Dendritic cell treated with granulocyte-macrophage colony-stimulating factor and Interleukin-4, amounts not matched to agents 40 ng/mL and 50 ng/mL, for 4 days (primary cell): ENCODE results near the gene REG1B.

Experiments used
- H3K27ac Mint-ChIP-seq: one replicate; pipeline ENCODE4 v1.8.0; 2022; ENCODE audit warnings: mild to moderate bottlenecking, mixed read lengths
- H3K27me3 Mint-ChIP-seq: one replicate; pipeline ENCODE4 v1.8.0; 2022; ENCODE audit warnings: mild to moderate bottlenecking, mixed read lengths
- H3K36me3 Mint-ChIP-seq: one replicate; pipeline ENCODE4 v1.8.0; 2022; ENCODE audit warnings: low read depth, mixed read lengths
- H3K4me1 Mint-ChIP-seq: one replicate; pipeline ENCODE4 v1.8.0; 2022; ENCODE audit warnings: low read depth, mixed read lengths
- H3K4me3 Mint-ChIP-seq: one replicate; pipeline ENCODE4 v1.8.0; 2022; ENCODE audit warnings: mild to moderate bottlenecking, moderate library complexity, mixed read lengths
- H3K9me3 Mint-ChIP-seq: one replicate; pipeline ENCODE4 v1.8.0; 2022; ENCODE audit warnings: mixed read lengths
- intact Hi-C: fragments of 100-400 bp; cut with micrococcal nuclease; formaldehyde crosslinking; loops from one replicate; pipeline ENCODE4 v1.15.0; 2022

The REG1B gene, protein sequence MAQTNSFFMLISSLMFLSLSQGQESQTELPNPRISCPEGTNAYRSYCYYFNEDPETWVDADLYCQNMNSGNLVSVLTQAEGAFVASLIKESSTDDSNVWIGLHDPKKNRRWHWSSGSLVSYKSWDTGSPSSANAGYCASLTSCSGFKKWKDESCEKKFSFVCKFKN

DNA sequence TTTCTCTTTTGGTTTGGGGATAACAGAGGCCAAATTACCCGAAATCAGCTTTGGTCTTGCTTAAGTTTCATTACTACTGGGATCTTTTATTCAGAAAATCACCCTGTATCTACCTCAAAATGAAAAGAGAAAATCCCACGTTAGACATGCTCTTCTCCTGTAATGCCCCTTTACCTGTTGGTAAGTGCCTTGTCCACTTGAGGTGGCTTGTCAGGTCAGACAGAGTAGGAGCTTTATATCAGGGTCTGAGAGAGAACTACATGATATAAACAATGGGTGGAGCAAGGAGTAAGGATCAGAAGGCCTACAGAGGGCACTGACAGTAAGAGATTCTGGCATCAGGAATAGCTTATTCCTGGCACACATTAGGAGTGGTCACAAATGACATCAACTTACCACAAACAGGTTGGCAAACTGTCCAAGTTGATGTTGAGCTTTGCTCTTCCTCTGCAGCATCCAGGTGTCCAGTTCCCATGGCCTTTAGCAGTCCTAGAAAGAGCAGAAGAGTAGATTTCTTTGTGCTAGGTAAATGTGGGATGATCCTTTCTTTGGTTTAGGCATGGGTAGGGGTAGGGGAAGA lies at the start of gene REG1B:
Gene REG1B, minus strand, starts transcription at position 209 of the 580 bp plus-strand sequence. CDS start 381 bp downstream, outside the sequence.
- Mint-ChIP-seq H3K27me3 (no peaks in the 10 kb centered on the region), H3K4me1 (no peaks in the 10 kb centered on the region), H3K27ac (no peak within 1 kb of the TSS), H3K4me3 (no peak within 1 kb of the TSS), H3K9me3 (peaks cover 19% of the 10 kb centered on the region), H3K36me3 (no peaks in the 10 kb centered on the region)
- intact Hi-C loops: no loop called here

DNA sequence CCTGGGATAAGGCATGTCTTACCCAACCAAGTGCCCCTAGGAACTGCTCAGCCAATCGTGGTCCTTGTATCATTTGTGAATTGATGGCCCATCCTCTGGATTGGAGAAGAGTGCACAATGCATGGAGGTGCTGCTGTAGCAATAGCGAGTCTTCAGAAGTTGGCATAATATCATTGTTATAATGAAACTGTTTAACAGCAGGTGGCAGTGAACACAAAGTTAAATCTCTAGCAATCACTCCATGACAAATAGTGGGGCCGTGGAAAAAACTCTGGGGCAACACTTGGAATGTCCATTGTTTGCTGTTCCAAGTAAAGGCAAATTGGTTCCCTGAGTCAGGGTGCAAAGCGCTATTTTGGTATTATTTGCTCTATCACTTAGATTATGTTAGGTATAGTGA lies 43.9 kb upstream of the REG1B start:
- Mint-ChIP-seq H3K4me3 (no peak overlapping the region), H3K36me3 (no peaks in the 10 kb centered on the region), H3K4me1 (no peaks in the 10 kb centered on the region), H3K27ac (no peak overlapping the region), H3K27me3 (no peaks in the 10 kb centered on the region), H3K9me3 (no peaks in the 10 kb centered on the region)
- intact Hi-C loops: no loop called here

DNA sequence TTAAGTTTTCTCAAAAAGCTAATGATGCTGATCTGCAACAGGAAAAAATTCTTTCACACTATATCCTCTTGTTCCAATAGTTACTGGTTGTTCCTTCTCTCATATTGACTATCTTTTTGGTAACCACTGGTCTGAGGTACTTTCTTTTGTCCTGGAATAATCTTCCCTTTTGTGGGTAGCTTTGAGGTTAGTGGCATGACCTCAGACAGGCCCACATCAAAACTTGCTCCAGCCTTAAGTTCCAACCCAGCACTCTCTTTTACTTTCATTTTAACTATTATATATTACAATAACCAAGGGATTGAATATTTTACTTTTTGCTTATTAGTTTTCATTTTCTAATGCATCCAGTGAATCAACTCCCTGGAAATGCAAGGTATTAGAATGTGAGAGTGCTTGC lies 42.0 kb upstream of the REG1B start:
- H3K36me3 Mint-ChIP-seq: no peaks in the 10 kb centered on the region
- intact Hi-C loops: no loop called here

DNA sequence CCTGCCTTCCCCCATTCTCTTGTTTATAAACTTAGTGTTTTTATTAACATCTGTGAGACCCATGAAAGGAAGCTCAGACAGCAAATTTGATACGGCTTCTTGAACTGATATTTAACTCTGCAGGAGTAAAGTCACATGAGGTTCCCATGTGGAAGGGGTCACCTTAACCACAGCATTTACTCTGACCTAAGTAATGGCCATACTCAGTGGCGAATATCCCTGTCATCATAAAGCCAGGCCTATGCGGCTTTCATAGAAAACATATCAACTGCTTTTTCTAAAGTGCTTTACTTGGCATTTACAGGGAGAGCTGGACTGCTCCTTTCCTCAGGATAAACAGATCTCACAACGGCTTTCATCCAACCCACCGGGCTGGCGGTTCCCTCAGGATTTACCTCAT lies 41.5 kb upstream of the REG1B start:
- H3K27ac Mint-ChIP-seq: no peak overlapping the region

More for the DNA sequence above, 42.0 kb upstream of the REG1B start:
- Mint-ChIP-seq H3K4me3 (no peak overlapping the region), H3K4me1 (no peaks in the 10 kb centered on the region), H3K27ac (no peak overlapping the region), H3K27me3 (no peaks in the 10 kb centered on the region), H3K9me3 (no peaks in the 10 kb centered on the region)

DNA sequence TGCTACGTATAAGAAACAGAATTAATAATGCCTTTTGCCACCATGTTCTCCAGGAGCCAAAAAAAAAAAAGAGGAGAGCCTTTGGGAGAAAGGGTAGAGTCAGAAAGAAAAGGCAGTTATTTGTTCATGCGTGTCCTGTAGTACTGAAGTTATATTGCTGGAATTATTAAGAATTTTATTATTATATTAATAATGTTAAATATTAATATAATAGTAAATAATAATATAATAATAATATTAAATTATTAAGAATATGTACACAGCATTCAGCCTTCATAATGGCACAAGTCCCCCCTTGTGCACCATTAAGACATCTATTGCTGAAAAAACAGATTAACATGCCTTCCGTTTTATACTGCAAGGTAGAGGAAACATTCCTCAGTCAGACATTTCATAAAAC lies 40.6 kb upstream of the REG1B start:
- Mint-ChIP-seq H3K9me3 (no peaks in the 10 kb centered on the region), H3K36me3 (no peaks in the 10 kb centered on the region), H3K27ac (no peak overlapping the region), H3K4me3 (no peak overlapping the region), H3K4me1 (no peaks in the 10 kb centered on the region), H3K27me3 (no peaks in the 10 kb centered on the region)
- intact Hi-C loops: no loop called here

More for the DNA sequence above, 41.5 kb upstream of the REG1B start:
- Mint-ChIP-seq H3K27me3 (no peaks in the 10 kb centered on the region), H3K9me3 (no peaks in the 10 kb centered on the region), H3K4me1 (no peaks in the 10 kb centered on the region), H3K36me3 (no peaks in the 10 kb centered on the region), H3K4me3 (no peak overlapping the region)
- intact Hi-C loops: no loop called here

DNA sequence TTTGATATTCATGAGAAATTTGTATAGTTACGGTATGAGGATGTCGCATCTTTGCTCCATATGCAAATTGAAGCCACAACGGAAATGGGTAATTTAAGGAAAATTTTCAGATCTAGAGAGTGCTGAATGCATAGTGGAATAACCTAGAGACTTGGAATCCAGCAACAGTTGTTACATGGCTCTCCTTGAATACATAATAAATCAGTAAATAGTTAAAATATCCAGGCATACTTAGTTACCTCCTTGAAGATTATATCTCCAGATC lies 37.9 kb upstream of the REG1B start:
- no peaks in the 10 kb centered on the region for H3K9me3 Mint-ChIP-seq
- no peaks in the 10 kb centered on the region for H3K36me3 Mint-ChIP-seq
- H3K27me3 Mint-ChIP-seq: no peaks in the 10 kb centered on the region
- no peaks in the 10 kb centered on the region for H3K4me1 Mint-ChIP-seq
- no peak overlapping the region for H3K4me3 Mint-ChIP-seq
- no peak overlapping the region for H3K27ac Mint-ChIP-seq
- intact Hi-C loops: no loop called here

DNA sequence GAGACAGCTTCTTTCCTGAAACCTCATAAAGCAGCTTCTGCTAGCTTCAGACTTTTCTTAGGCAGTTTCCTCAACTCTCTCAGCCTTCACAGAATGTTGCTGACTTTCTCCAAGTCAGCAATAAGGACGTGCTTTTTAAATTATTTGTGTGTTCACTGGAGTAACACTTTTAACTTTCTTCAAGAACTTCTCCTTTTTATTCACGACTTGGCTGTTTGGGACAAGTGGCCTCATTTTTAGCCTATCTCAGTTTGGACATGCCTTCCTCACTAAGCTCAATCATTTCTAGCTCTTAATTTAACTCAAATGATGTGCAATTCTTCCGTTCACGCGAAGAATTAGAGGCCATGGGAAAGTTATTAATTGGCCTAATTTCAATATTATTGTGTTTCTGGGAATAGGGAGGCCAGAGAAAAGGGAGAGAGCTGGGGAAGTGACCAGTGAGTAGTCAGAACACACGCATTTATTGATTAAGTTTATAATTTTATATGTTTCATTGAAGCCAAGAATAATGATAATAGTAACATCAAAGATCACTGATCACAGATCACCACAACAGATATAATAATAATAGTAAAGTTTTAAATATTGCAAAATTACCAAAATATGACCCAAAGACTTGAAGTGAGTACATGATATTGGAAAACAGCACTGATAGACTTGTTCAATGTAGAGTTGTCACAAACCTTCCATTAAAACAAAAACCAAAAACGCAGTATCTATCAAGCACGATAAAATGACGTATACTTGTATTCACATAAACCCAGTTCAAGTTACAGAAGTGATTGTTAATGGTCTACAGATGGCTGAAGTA lies 37.3 kb upstream of the REG1B start:
- Mint-ChIP-seq H3K9me3 (no peaks in the 10 kb centered on the region), H3K4me1 (no peaks in the 10 kb centered on the region), H3K36me3 (no peaks in the 10 kb centered on the region), H3K27me3 (no peaks in the 10 kb centered on the region), H3K4me3 (no peak overlapping the region), H3K27ac (no peak overlapping the region)
- intact Hi-C loops: no loop called here

DNA sequence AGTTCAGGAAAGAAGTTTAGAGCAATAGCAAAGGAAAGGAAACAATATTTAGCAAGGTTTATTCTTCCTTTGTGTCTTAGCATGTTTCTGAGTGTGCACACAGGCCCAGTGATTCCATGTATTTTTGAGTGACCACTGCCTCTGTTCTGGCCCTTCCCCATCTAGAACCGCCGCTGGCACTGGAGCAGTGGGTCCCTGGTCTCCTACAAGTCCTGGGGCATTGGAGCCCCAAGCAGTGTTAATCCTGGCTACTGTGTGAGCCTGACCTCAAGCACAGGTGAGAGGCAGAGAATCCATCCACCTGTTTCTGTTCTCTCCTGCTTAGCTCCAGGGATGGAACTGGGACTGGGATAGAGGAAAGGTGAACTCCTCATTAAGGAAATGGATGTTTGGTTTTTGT lies 34.9 kb upstream of the REG1B start:
- intact Hi-C loops: no loop called here
- H3K4me3 Mint-ChIP-seq: no peak overlapping the region
- H3K9me3 Mint-ChIP-seq: no peaks in the 10 kb centered on the region
- no peaks in the 10 kb centered on the region for H3K36me3 Mint-ChIP-seq
- no peaks in the 10 kb centered on the region for H3K4me1 Mint-ChIP-seq
- H3K27me3 Mint-ChIP-seq: no peaks in the 10 kb centered on the region
- H3K27ac Mint-ChIP-seq: no peak overlapping the region

DNA sequence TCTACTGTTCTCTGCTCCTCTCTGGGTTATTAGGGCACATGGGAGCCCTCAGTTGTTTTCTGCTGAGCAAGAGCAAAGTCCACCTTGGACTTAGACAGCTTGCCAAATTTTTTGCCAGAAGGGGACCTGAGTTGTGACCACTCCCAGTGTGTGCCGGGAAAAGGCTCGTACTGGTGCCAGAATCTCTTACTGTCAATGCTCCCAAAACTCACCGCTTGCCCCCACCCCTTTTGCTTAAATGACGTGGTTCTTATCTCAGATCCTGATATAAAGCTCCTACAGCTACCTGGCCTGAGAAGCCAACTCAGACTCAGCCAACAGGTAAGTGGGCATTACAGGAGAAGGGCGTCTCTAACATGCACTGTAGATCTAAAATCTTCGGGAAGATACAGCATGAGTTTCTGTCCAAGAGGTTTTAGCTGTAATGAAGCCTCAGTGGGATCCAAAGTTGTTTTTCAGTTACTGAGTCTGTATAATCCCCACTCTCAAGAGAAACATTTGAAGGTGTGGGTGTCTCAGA lies 32.5 kb upstream of the REG1B start, which contains the start of gene REG1A:
Gene REG1A, plus strand, starts transcription at position 295 of the 520 bp plus-strand sequence. CDS start 374 bp downstream, outside the sequence.
- intact Hi-C loops: no loop called here
- no peaks in the 10 kb centered on the region for H3K9me3 Mint-ChIP-seq
- no peak within 1 kb of the TSS for H3K4me3 Mint-ChIP-seq
- H3K36me3 Mint-ChIP-seq: no peaks in the 10 kb centered on the region
- H3K27ac Mint-ChIP-seq: no peak within 1 kb of the TSS
- H3K27me3 Mint-ChIP-seq: no peaks in the 10 kb centered on the region
- H3K4me1 Mint-ChIP-seq: no peaks in the 10 kb centered on the region

DNA sequence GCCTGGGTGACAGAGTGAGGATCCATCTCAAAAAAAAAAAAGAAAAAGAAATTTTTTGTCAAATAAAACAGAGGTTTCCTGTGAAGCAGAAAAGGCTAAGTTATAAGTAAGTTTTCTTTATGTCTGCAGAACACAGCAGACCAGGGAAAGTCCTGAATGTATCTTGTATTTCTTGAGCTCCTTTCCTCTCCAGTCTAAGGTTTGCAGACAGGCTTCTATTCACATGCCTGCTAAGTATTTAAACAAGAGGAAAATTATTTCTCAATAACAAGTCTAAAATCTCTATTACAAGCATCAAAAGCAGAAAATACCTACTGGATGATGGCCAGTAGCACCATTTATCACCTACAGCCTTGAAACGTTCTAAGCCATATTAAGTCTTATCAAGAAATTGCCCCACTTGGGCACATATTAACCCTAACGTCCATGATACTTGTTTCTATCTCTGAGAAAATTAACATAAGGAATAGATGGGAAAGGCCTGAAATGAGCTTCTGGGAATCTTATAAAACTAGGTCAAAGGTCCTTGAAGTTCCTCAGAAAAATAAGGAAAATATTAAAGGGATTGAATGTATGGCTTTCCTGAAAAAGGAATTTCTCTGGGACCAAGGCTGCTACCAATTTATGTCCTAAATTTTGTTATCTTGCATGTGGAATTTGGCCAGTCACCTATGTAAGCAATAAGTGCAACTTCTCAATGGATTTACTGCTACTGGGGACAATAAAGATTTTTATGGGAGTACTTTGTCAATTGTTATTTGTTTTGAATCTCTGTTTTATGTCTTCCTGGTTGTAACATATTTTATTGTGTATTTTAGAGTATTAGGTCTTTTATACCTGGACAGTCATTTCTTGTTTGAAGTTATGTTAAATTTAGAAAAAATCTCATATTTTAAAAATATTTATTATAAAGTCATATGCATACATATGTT lies 29.5 kb upstream of the REG1B start:
- H3K27me3 Mint-ChIP-seq: no peaks in the 10 kb centered on the region
- no peaks in the 10 kb centered on the region for H3K9me3 Mint-ChIP-seq
- H3K4me3 Mint-ChIP-seq: no peak overlapping the region
- no peaks in the 10 kb centered on the region for H3K36me3 Mint-ChIP-seq
- intact Hi-C loops: no loop called here
- H3K27ac Mint-ChIP-seq: no peak overlapping the region
- H3K4me1 Mint-ChIP-seq: no peaks in the 10 kb centered on the region

DNA sequence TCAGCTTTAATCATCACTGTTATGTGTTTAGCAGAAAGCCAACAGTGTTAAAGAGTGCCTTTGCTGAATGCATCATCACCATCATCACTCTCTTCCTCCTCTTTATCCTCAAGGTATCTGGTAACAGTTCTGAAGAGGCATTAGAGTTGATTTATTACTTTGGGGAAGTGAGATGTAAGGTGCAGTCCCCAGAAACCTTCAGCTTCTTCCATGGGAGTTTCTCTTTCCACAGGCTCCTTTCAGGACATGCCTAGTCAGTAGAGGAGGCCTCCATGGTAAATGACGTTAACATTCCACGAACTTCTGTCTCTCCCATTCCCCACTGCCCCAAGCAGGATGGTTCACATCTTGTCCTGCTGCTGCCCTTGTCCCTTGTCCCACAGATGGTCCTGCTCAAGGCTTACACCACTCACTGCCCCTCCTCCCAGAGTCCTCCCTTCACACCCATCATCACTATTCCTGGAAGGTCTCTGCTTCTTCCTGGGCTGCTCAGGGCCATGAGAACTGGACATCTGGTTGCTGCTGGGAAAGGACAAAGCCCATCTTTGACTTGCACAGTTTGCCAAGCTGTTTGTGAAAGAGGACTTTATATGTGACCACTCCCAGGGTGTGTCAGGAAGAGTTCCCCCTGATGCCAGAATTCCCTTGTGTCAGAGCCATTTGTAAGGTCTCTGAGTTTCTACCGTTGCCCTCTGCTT lies 27.2 kb upstream of the REG1B start:
- H3K36me3 Mint-ChIP-seq: no peaks in the 10 kb centered on the region

DNA sequence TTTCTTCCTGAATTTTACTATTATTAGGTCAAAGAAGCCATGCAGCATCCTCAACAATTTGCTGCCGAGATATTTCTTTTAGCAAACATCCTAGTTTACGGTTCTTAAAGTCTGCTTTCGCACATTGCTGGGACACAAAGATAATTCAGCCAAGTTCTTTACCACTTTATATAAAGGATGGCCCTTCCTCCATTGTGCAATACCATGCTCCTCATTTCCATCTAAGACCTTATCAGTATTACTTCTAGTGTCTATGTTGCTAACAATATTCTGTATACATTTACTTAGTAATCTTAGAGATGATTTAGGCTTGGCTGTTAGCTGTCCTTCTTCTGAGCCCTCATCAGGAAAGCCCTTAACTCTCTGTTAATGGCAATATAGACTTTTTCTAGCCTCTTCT lies 24.5 kb upstream of the REG1B start:
- Mint-ChIP-seq H3K27ac (no peak overlapping the region), H3K4me1 (no peaks in the 10 kb centered on the region), H3K36me3 (no peaks in the 10 kb centered on the region), H3K9me3 (no peaks in the 10 kb centered on the region), H3K27me3 (no peaks in the 10 kb centered on the region), H3K4me3 (no peak overlapping the region)
- intact Hi-C loops: no loop called here

More for the DNA sequence above, 27.2 kb upstream of the REG1B start:
- Mint-ChIP-seq H3K27ac (no peak overlapping the region), H3K9me3 (no peaks in the 10 kb centered on the region), H3K4me1 (no peaks in the 10 kb centered on the region), H3K4me3 (no peak overlapping the region), H3K27me3 (no peaks in the 10 kb centered on the region)
- intact Hi-C loops: no loop called here

DNA sequence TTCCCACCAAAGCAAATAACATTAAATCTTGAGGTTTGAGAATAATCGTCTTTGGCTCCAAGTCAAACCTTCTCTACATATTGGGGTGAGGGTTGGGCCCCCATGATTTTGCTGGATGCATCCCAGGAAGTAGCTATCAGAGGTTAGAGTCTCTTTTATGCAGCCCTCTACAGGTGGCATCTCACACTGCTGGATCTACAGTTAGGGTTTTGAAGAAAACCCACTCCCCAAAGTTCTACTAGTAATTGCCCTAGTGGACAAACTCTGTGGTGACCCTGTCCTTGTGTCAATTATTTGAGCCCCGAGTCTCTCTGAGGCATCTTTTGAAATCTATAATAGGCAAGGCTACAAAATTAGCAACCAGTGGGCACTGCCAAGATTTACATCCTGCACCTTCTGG lies 17.5 kb upstream of the REG1B start:
- Mint-ChIP-seq H3K27me3 (no peaks in the 10 kb centered on the region), H3K9me3 (peaks cover 11% of the 10 kb centered on the region), H3K4me1 (no peaks in the 10 kb centered on the region), H3K36me3 (no peaks in the 10 kb centered on the region), H3K4me3 (no peak overlapping the region), H3K27ac (no peak overlapping the region)
- intact Hi-C loops: no loop called here
